Measurements from ENCODE around the gene CMYA5.

Gene CMYA5

DNA sequence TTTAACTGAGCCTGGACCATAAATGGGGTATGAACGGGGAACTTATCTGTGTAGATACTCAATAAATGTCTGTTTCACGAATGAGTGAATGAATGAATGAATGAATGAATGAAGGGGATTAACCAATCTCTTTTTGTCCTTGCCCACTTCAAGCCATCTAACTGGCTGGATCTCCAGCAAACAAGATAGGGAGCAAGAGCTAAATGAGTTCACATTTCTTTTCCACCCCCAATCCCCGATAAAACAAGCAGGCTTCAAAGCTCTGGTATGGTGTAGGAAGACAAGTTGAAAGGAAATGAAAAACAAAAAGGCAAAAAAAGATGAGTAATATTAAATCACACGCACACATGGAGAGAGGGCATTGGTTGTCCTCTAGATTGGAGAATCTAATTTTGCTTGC, 84.0 kb downstream of the CMYA5 start:
- ATAC-seq: no peak
- TF ChIP-seq, protein P1, sequence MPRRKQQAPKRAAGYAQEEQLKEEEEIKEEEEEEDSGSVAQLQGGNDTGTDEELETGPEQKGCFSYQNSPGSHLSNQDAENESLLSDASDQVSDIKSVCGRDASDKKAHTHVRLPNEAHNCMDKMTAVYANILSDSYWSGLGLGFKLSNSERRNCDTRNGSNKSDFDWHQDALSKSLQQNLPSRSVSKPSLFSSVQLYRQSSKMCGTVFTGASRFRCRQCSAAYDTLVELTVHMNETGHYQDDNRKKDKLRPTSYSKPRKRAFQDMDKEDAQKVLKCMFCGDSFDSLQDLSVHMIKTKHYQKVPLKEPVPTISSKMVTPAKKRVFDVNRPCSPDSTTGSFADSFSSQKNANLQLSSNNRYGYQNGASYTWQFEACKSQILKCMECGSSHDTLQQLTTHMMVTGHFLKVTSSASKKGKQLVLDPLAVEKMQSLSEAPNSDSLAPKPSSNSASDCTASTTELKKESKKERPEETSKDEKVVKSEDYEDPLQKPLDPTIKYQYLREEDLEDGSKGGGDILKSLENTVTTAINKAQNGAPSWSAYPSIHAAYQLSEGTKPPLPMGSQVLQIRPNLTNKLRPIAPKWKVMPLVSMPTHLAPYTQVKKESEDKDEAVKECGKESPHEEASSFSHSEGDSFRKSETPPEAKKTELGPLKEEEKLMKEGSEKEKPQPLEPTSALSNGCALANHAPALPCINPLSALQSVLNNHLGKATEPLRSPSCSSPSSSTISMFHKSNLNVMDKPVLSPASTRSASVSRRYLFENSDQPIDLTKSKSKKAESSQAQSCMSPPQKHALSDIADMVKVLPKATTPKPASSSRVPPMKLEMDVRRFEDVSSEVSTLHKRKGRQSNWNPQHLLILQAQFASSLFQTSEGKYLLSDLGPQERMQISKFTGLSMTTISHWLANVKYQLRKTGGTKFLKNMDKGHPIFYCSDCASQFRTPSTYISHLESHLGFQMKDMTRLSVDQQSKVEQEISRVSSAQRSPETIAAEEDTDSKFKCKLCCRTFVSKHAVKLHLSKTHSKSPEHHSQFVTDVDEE (CRISPR knock-in tag; IDR thresholded peaks at IDR 0.05): no peak
- TF ChIP-seq ARNTL (CRISPR knock-in tag; IDR thresholded peaks at IDR 0.05; ENCODE audit: borderline replicate concordance, low read depth) (no peak), CSDC2 (CRISPR knock-in tag; IDR thresholded peaks at IDR 0.05) (no peak), ZFP3 (CRISPR knock-in tag; IDR thresholded peaks at IDR 0.05) (no peak), TOX (CRISPR knock-in tag; IDR thresholded peaks at IDR 0.05; ENCODE audit: borderline replicate concordance) (no peak), TCF4 (CRISPR knock-in tag; IDR thresholded peaks at IDR 0.05; ENCODE audit: borderline replicate concordance) (no peak), ZNF70 (CRISPR knock-in tag; IDR thresholded peaks at IDR 0.05) (no peak), ZC3H10 (CRISPR knock-in tag; IDR thresholded peaks at IDR 0.05) (no peak), ISL1 (CRISPR knock-in tag; IDR thresholded peaks at IDR 0.05) (no peak), ZNF8 (CRISPR knock-in tag; IDR thresholded peaks at IDR 0.05) (no peak), SNAI2 (CRISPR knock-in tag; IDR thresholded peaks at IDR 0.05) (no peak), ZFP30 (CRISPR knock-in tag; IDR thresholded peaks at IDR 0.05) (no peak), ZNF565 (CRISPR knock-in tag; conservative IDR thresholded peaks at IDR 0.05; ENCODE audit: low read depth) (no peak), RARB (CRISPR knock-in tag; IDR thresholded peaks at IDR 0.05) (no peak)
- TF ChIP-seq, protein P2, sequence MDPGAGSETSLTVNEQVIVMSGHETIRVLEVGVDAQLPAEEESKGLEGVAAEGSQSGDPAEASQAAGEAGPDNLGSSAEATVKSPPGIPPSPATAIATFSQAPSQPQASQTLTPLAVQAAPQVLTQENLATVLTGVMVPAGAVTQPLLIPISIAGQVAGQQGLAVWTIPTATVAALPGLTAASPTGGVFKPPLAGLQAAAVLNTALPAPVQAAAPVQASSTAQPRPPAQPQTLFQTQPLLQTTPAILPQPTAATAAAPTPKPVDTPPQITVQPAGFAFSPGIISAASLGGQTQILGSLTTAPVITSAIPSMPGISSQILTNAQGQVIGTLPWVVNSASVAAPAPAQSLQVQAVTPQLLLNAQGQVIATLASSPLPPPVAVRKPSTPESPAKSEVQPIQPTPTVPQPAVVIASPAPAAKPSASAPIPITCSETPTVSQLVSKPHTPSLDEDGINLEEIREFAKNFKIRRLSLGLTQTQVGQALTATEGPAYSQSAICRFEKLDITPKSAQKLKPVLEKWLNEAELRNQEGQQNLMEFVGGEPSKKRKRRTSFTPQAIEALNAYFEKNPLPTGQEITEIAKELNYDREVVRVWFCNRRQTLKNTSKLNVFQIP (CRISPR knock-in tag; IDR thresholded peaks at IDR 0.05; ENCODE audit: borderline replicate concordance, low read depth): no peak
- TF ChIP-seq, protein P3, sequence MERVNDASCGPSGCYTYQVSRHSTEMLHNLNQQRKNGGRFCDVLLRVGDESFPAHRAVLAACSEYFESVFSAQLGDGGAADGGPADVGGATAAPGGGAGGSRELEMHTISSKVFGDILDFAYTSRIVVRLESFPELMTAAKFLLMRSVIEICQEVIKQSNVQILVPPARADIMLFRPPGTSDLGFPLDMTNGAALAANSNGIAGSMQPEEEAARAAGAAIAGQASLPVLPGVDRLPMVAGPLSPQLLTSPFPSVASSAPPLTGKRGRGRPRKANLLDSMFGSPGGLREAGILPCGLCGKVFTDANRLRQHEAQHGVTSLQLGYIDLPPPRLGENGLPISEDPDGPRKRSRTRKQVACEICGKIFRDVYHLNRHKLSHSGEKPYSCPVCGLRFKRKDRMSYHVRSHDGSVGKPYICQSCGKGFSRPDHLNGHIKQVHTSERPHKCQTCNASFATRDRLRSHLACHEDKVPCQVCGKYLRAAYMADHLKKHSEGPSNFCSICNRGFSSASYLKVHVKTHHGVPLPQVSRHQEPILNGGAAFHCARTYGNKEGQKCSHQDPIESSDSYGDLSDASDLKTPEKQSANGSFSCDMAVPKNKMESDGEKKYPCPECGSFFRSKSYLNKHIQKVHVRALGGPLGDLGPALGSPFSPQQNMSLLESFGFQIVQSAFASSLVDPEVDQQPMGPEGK (CRISPR knock-in tag; IDR thresholded peaks at IDR 0.05; ENCODE audit: borderline replicate concordance): no peak
- TF ChIP-seq, protein P4, sequence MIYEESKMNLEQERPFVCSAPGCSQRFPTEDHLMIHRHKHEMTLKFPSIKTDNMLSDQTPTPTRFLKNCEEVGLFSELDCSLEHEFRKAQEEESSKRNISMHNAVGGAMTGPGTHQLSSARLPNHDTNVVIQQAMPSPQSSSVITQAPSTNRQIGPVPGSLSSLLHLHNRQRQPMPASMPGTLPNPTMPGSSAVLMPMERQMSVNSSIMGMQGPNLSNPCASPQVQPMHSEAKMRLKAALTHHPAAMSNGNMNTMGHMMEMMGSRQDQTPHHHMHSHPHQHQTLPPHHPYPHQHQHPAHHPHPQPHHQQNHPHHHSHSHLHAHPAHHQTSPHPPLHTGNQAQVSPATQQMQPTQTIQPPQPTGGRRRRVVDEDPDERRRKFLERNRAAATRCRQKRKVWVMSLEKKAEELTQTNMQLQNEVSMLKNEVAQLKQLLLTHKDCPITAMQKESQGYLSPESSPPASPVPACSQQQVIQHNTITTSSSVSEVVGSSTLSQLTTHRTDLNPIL (CRISPR knock-in tag; IDR thresholded peaks at IDR 0.05; ENCODE audit: low read depth): no peak
- TF ChIP-seq, protein P5, sequence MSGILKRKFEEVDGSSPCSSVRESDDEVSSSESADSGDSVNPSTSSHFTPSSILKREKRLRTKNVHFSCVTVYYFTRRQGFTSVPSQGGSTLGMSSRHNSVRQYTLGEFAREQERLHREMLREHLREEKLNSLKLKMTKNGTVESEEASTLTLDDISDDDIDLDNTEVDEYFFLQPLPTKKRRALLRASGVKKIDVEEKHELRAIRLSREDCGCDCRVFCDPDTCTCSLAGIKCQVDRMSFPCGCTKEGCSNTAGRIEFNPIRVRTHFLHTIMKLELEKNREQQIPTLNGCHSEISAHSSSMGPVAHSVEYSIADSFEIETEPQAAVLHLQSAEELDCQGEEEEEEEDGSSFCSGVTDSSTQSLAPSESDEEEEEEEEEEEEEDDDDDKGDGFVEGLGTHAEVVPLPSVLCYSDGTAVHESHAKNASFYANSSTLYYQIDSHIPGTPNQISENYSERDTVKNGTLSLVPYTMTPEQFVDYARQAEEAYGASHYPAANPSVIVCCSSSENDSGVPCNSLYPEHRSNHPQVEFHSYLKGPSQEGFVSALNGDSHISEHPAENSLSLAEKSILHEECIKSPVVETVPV (CRISPR knock-in tag; IDR thresholded peaks at IDR 0.05): no peak

DNA sequence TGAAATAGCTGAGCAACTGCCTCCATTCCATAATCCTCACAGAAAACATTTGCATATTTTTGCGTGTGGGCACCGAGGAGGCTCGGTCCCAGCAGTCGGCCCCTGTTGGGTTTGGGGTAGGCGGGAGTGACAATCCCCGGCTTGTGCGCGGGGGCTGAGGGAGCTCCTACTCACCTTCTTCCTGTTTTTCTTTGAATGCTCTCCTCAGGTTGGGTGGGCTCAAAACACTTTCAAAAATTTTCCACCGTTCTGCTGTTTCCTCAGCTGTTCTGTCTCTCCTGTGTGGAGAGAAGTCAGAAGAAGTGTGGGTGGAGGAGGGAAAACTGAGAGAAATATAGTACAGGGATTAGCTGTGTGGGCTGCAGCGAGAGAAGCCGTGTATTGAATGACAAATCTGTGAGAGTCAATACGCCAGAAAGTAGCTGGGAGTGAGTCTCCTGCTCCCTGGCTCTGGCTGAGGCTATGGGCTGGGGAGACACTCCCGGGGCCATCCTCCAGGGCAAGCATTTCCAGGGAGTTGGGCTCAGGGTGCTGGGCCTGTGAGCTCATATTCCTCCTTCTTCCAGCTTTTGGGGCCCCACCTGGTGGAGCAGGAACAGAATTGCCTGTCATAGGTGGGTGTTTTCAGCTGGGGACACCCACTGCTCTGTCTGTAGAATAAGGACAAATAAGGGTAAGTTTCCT, 84.7 kb downstream of the CMYA5 start:
- TF ChIP-seq RARB (CRISPR knock-in tag; IDR thresholded peaks at IDR 0.05): no peak
- no peak for TF ChIP-seq TOX (CRISPR knock-in tag; IDR thresholded peaks at IDR 0.05; ENCODE audit: borderline replicate concordance)
- TF ChIP-seq ZNF70 (CRISPR knock-in tag; IDR thresholded peaks at IDR 0.05): no peak
- TF ChIP-seq ZC3H10 (CRISPR knock-in tag; IDR thresholded peaks at IDR 0.05): no peak
- no peak for TF ChIP-seq ZFP30 (CRISPR knock-in tag; IDR thresholded peaks at IDR 0.05)
- no peak for TF ChIP-seq OSR1 (CRISPR knock-in tag; IDR thresholded peaks at IDR 0.05)
- no peak for TF ChIP-seq CSDC2 (CRISPR knock-in tag; IDR thresholded peaks at IDR 0.05)
- TF ChIP-seq BACH2 (CRISPR knock-in tag; IDR thresholded peaks at IDR 0.05; ENCODE audit: borderline replicate concordance): no peak
- TF ChIP-seq ZNF565 (CRISPR knock-in tag; conservative IDR thresholded peaks at IDR 0.05; ENCODE audit: low read depth): no peak
- no peak for TF ChIP-seq PPARA (CRISPR knock-in tag; IDR thresholded peaks at IDR 0.05; ENCODE audit: borderline replicate concordance)
- ATAC-seq: peak; percentile 81
